H9 (cell line): ENCODE results near the gene SLC35B1. TPM values are rescaled to one million over a fixed set of nuclear protein-coding genes. Genes with fewer than 3 reads are reported as not detected.

Experiments
- DNase-seq: peaks from one replicate; pipeline ENCODE4 v3.0.0-alpha.2; 2017
- H2AFZ ChIP-seq: one replicate; pipeline ENCODE4 v1.6.1; 2013; ENCODE audit warnings: mild to moderate bottlenecking, low read length, control low read depth, moderate library complexity
- H2AK5ac ChIP-seq: 2 replicates; pipeline ENCODE4 v1.6.1; 2013; ENCODE audit warnings: low read length, control low read depth, mixed read lengths; ENCODE audit not compliant: insufficient read length
- H2BK120ac ChIP-seq: one replicate; pipeline ENCODE4 v1.6.1; 2013; ENCODE audit warnings: low read depth, mild to moderate bottlenecking, low read length, control low read depth, inconsistent platforms; ENCODE audit not compliant: poor library complexity, severe bottlenecking
- H2BK12ac ChIP-seq: 2 replicates; pipeline ENCODE4 v1.6.1; 2013; ENCODE audit warnings: low read length, control low read depth, mixed read lengths, low read depth; ENCODE audit not compliant: insufficient read length
- H2BK15ac ChIP-seq: 2 replicates; pipeline ENCODE4 v1.6.1; 2013; ENCODE audit warnings: low read depth, low read length, control low read depth
- H2BK20ac ChIP-seq: one replicate; pipeline ENCODE4 v1.6.1; 2013; ENCODE audit warnings: low read depth, mild to moderate bottlenecking, low read length, control low read depth, inconsistent platforms; ENCODE audit not compliant: poor library complexity, severe bottlenecking
- H2BK5ac ChIP-seq: 2 replicates; pipeline ENCODE4 v1.6.1; 2013; ENCODE audit warnings: low read length, control low read depth, mixed read lengths; ENCODE audit not compliant: insufficient read length
- H3K14ac ChIP-seq: 2 replicates; pipeline ENCODE4 v1.6.1; 2013; ENCODE audit warnings: low read length, control low read depth; ENCODE audit not compliant: insufficient read depth
- H3K18ac ChIP-seq: 2 replicates; pipeline ENCODE4 v1.6.1; 2013; ENCODE audit warnings: low read depth, mild to moderate bottlenecking, mixed read lengths, low read length, control low read depth; ENCODE audit not compliant: insufficient read length
- H3K23ac ChIP-seq: 2 replicates; pipeline ENCODE4 v1.6.1; 2013; ENCODE audit warnings: low read length, control low read depth, mixed read lengths, low read depth; ENCODE audit not compliant: insufficient read length
- H3K23me2 ChIP-seq: 2 replicates; pipeline ENCODE4 v1.6.1; 2013; ENCODE audit warnings: low read depth, mild to moderate bottlenecking, mixed read lengths, low read length, control low read depth; ENCODE audit not compliant: insufficient read length, poor library complexity, severe bottlenecking
- H3K27ac ChIP-seq: 2 replicates; pipeline ENCODE4 v1.5.1; 2013; ENCODE audit warnings: low read length, control low read depth, mixed read lengths, low read depth; ENCODE audit not compliant: insufficient read length
- H3K27me3 ChIP-seq: 2 replicates; pipeline ENCODE4 v1.6.1; 2013; ENCODE audit warnings: low read length, control low read depth, inconsistent platforms; ENCODE audit not compliant: insufficient read depth
- H3K4ac ChIP-seq: 2 replicates; pipeline ENCODE4 v1.6.1; 2013; ENCODE audit warnings: low read depth, mild to moderate bottlenecking, control low read depth, inconsistent platforms, low read length, moderate library complexity
- H3K4me1 ChIP-seq: 2 replicates; pipeline ENCODE4 v1.6.1; 2013; ENCODE audit warnings: low read length, control low read depth, inconsistent platforms; ENCODE audit not compliant: insufficient read depth
- H3K4me2 ChIP-seq: 2 replicates; pipeline ENCODE4 v1.6.1; 2013; ENCODE audit warnings: low read length, control low read depth, mixed read lengths; ENCODE audit not compliant: insufficient read length, insufficient read depth
- H3K56ac ChIP-seq: 2 replicates; pipeline ENCODE4 v1.6.1; 2013; ENCODE audit warnings: low read depth, mild to moderate bottlenecking, mixed read lengths, low read length, control low read depth; ENCODE audit not compliant: insufficient read length
- H3K79me1 ChIP-seq: 2 replicates; pipeline ENCODE4 v1.6.1; 2013; ENCODE audit warnings: low read depth, mild to moderate bottlenecking, moderate library complexity, low read length, control low read depth, inconsistent platforms; ENCODE audit not compliant: insufficient read depth, poor library complexity, severe bottlenecking
- H3K79me2 ChIP-seq: 2 replicates; pipeline ENCODE4 v1.6.1; 2013; ENCODE audit warnings: low read length, control low read depth, inconsistent platforms; ENCODE audit not compliant: insufficient read depth
- H3K9ac ChIP-seq: 2 replicates; pipeline ENCODE4 v1.6.1; 2013; ENCODE audit warnings: low read length, control low read depth, mixed read lengths; ENCODE audit not compliant: insufficient read length; ENCODE audit errors: extremely low read depth
- H3K9me3 ChIP-seq: one replicate; pipeline ENCODE4 v1.6.1; 2013; ENCODE audit warnings: low read depth, low read length, inconsistent platforms; ENCODE audit not compliant: control insufficient read depth
- H3T11ph ChIP-seq: one replicate; pipeline ENCODE4 v1.6.1; 2013; ENCODE audit warnings: mild to moderate bottlenecking, low read length, control low read depth, inconsistent platforms
- H4K20me1 ChIP-seq: one replicate; pipeline ENCODE4 v1.6.1; 2013; ENCODE audit not compliant: control insufficient read depth, insufficient read length, insufficient read depth
- H4K5ac ChIP-seq: 2 replicates; pipeline ENCODE4 v1.6.1; 2013; ENCODE audit warnings: low read depth, mild to moderate bottlenecking, mixed read lengths, low read length, control low read depth; ENCODE audit not compliant: insufficient read length
- H4K8ac ChIP-seq: replicated peaks from 2 replicates; pipeline ENCODE4 v1.6.1; 2013; ENCODE audit warnings: low read length, control low read depth, mixed read lengths, low read depth; ENCODE audit not compliant: insufficient read length
- H4K91ac ChIP-seq: 2 replicates; pipeline ENCODE4 v1.6.1; 2013; ENCODE audit warnings: low read depth, mild to moderate bottlenecking, moderate library complexity, mixed read lengths, low read length, control low read depth; ENCODE audit not compliant: insufficient read length
- H3K27ac Mint-ChIP-seq, 3 experiments: 2 replicates in 2 of 3; 3 replicates in 1 of 3; pipeline ENCODE4 v1.8.0; 2020 to 2021; ENCODE audit warnings: mixed read lengths in 3 of 3, mild to moderate bottlenecking in 1 of 3, moderate library complexity in 1 of 3
- H3K27me3 Mint-ChIP-seq: 2 replicates; pipeline ENCODE4 v1.8.0; 2021; ENCODE audit warnings: low read depth, mild to moderate bottlenecking, moderate library complexity, mixed read lengths
- H3K36me3 Mint-ChIP-seq, 3 experiments: 2 replicates in 2 of 3; 3 replicates in 1 of 3; pipeline ENCODE4 v1.8.0; 2020 to 2021; ENCODE audit warnings: low read depth in 3 of 3, mixed read lengths in 3 of 3; ENCODE audit not compliant: insufficient read depth in 1 of 3
- H3K4me1 Mint-ChIP-seq, 2 experiments: 2 replicates each; pipeline ENCODE4 v1.8.0; 2020; ENCODE audit warnings: mixed read lengths in 2 of 2
- H3K4me3 Mint-ChIP-seq, 2 experiments: 2 replicates in 1 of 2; 3 replicates in 1 of 2; pipeline ENCODE4 v1.8.0; 2020 to 2021; ENCODE audit warnings: mild to moderate bottlenecking in 2 of 2, mixed read lengths in 2 of 2, moderate library complexity in 1 of 2
- H3K9me3 Mint-ChIP-seq, 2 experiments: 2 replicates in 1 of 2; 3 replicates in 1 of 2; pipeline ENCODE4 v1.8.0; 2020; ENCODE audit warnings: mild to moderate bottlenecking in 2 of 2, mixed read lengths in 2 of 2, moderate library complexity in 1 of 2
- CTCF ChIP-seq: fragments of 200-600 bp; sonication (generic); conservative IDR thresholded peaks from 3 replicates; pipeline ENCODE4 v1.8.0; 2021; ENCODE audit warnings: antibody characterized with exemption, mild to moderate bottlenecking
- WGBS: extraction: QIAGEN DNeasy Blood & Tissue Kit; methylation state at CpG from one replicate; pipeline ENCODE4 v1.1.7; 2013; ENCODE audit warnings: missing lambda C conversion rate, low lambda C conversion rate, mixed read lengths; ENCODE audit not compliant: insufficient read length; ENCODE audit errors: extremely low coverage; 5-methylcytosine and 5-hydroxymethylcytosine counted together
- total RNA-seq: library from RNA; stranded (reverse); gene quantifications from 2 replicates; pipeline ENCODE4 v1.2.1, GENCODE V29; 2021

The SLC35B1 gene
- total RNA-seq, 1 experiment from 2014 or later: 58.9 TPM

- no peak overlapping the region for H3K9ac ChIP-seq
- DNase-seq: no peak
- no peaks in the 10 kb centered on the region for H3K27me3 ChIP-seq
- peaks cover 19 to 38% (median 26%) of the 10 kb centered on the region in 3 experiments for H3K36me3 Mint-ChIP-seq
- no peaks in the 10 kb centered on the region for H3K23me2 ChIP-seq
- no peaks in the 10 kb centered on the region for H4K20me1 ChIP-seq
- H3K9me3 Mint-ChIP-seq: peaks cover 4 to 8% of the 10 kb centered on the region in 2 experiments; a peak in 4 of 5 replicates
- no peaks in the 10 kb centered on the region for H3K79me1 ChIP-seq
- H3K27ac Mint-ChIP-seq: no peak overlapping the region; a peak in 1 of 7 replicates
- no peak overlapping the region for H3K4ac ChIP-seq
- no peak overlapping the region for H3K27ac ChIP-seq
- H3T11ph ChIP-seq: no peak overlapping the region
- H2AK5ac ChIP-seq: no peak overlapping the region
- H3K14ac ChIP-seq: no peak overlapping the region
- no peak overlapping the region for H3K56ac ChIP-seq
- H3K79me2 ChIP-seq: no peaks in the 10 kb centered on the region; the same call in 1 of the 2 replicates
- H3K23ac ChIP-seq: no peak overlapping the region
- H3K9me3 ChIP-seq: no peaks in the 10 kb centered on the region
- H2BK12ac ChIP-seq: no peak overlapping the region
- H3K4me1 ChIP-seq: no peaks in the 10 kb centered on the region
- no CpG with 5 or more reads among the region's 3 CpGs for WGBS
- H2AFZ ChIP-seq: no peak overlapping the region
- no peaks in the 10 kb centered on the region for H3K27me3 Mint-ChIP-seq
- H3K4me2 ChIP-seq: no peak overlapping the region
- no peak overlapping the region for H4K91ac ChIP-seq
- no peak overlapping the region for H2BK120ac ChIP-seq
- no peak overlapping the region for H2BK20ac ChIP-seq
- H4K5ac ChIP-seq: no peak overlapping the region
- H3K4me1 Mint-ChIP-seq: peaks cover 0 to 2% of the 10 kb centered on the region in 2 experiments; a peak in 2 of 4 replicates
- H3K18ac ChIP-seq: no peak overlapping the region
- no peak overlapping the region for H4K8ac ChIP-seq
- H2BK15ac ChIP-seq: no peak overlapping the region
- no peak overlapping the region for H2BK5ac ChIP-seq
- TF ChIP-seq CTCF: no peak
- H3K4me3 Mint-ChIP-seq: no peak overlapping the region
Observed at GRCh38 chr17:49664706-49665211, 43.0 kb downstream of the SLC35B1 start.
